Left ventricle myocardium superior (tissue), 1 donor: Measurements from ENCODE around the gene APOBEC3G. TPM values are rescaled to one million over a fixed set of nuclear protein-coding genes. Genes with fewer than 3 reads are reported as not detected.

Experiments used
- ATAC-seq: fragments of 200-7000 bp; cut with Tn5 transposase; one replicate; pipeline ENCODE4 v1.9.1; 2020; ENCODE audit warnings: mild to moderate bottlenecking, moderate library complexity
- DNase-seq: peaks from one replicate; pipeline ENCODE4 v3.0.0-alpha.2; 2020
- intact Hi-C: fragments of 100-400 bp; cut with micrococcal nuclease; formaldehyde crosslinking; loops from one replicate; pipeline ENCODE4 v1.11.0; 2022
- total RNA-seq: library from RNA; stranded (reverse); fragmentation: NEBNext Ultra II Directional; extraction: Animal tissue kit (Norgen Biotek cat#: 25700); gene quantifications from one replicate; pipeline ENCODE4 v1.2.1, GENCODE V29; 2021
- donor health status: DM: no; HTN: yes; CAD: no; lungs with severe emphysema.

Gene APOBEC3G
- total RNA-seq, 1 donor from 2014 or later, result 3.9 TPM

- DNase-seq, result peak; percentile 14
- intact Hi-C loops, result no loop called here
- no peak for ATAC-seq
These were observed 11.6 kb downstream of the APOBEC3G start for GRCh38 chr22:39088685-39089032.

GRCh38 chr22:39089928-39090327 is 12.9 kb downstream of the APOBEC3G start:
- ATAC-seq, result no peak
- peak; percentile 13 for DNase-seq
- intact Hi-C loops, result no loop called here

GRCh38 chr22:39090426-39091064 is 13.5 kb downstream of the APOBEC3G start:
- intact Hi-C loops, result no loop called here
- ATAC-seq (peak; percentile 22), DNase-seq (peak; percentile 47)

GRCh38 chr22:39091126-39092081 is 14.3 kb downstream of the APOBEC3G start:
- ATAC-seq (no peak), DNase-seq (peak; percentile 15)
- intact Hi-C loops, result no loop called here

GRCh38 chr22:39092111-39092862 is 15.2 kb downstream of the APOBEC3G start:
- ATAC-seq (no peak), DNase-seq (peak; percentile 15)
- intact Hi-C loops, result no loop called here

GRCh38 chr22:39094717-39095389 is 17.8 kb downstream of the APOBEC3G start:
- DNase-seq (peak; percentile 22), ATAC-seq (no peak)
- intact Hi-C loops, result no loop called here

GRCh38 chr22:39095971-39096370 is 18.9 kb downstream of the APOBEC3G start:
- DNase-seq (peak; percentile 7), ATAC-seq (no peak)
- intact Hi-C loops, result no loop called here

GRCh38 chr22:39097098-39098020 is 20.3 kb downstream of the APOBEC3G start, which contains the start of gene APOBEC3H:
TSS of gene APOBEC3H (plus strand) at chr22:39097244. CDS start at chr22:39100279, 3,035 bp downstream.
- ATAC-seq (peak; percentile 66), DNase-seq (peak; percentile 33)
- intact Hi-C loops, result no loop called here

- ATAC-seq, result no peak
These were observed 21.0 kb downstream of the APOBEC3G start for GRCh38 chr22:39098026-39098425.

GRCh38 chr22:39098576-39098975 is 21.5 kb downstream of the APOBEC3G start:
- intact Hi-C loops, result no loop called here
- DNase-seq (no peak), ATAC-seq (no peak)

More at GRCh38 chr22:39098026-39098425, 21.0 kb downstream of the APOBEC3G start:
- DNase-seq, result peak; percentile 12
- intact Hi-C loops, result no loop called here

- DNase-seq (no peak), ATAC-seq (no peak)
- intact Hi-C loops, result no loop called here
These were observed 24.2 kb downstream of the APOBEC3G start for GRCh38 chr22:39101226-39101625.

- DNase-seq (no peak), ATAC-seq (no peak)
- intact Hi-C loops, result no loop called here
These were observed 26.4 kb downstream of the APOBEC3G start for GRCh38 chr22:39103431-39103830.

GRCh38 chr22:39106326-39106725 is 29.3 kb downstream of the APOBEC3G start:
- intact Hi-C loops, result no loop called here
- ATAC-seq (no peak), DNase-seq (no peak)

GRCh38 chr22:39108487-39108886 is 31.4 kb downstream of the APOBEC3G start:
- intact Hi-C loops, result no loop called here
- DNase-seq (no peak), ATAC-seq (no peak)

- intact Hi-C loops, result no loop called here
- DNase-seq, result no peak
- ATAC-seq, result no peak
These were observed 32.3 kb downstream of the APOBEC3G start for GRCh38 chr22:39109361-39109760.

GRCh38 chr22:39110631-39111561 is 33.8 kb downstream of the APOBEC3G start:
- ATAC-seq (no peak), DNase-seq (no peak)
- intact Hi-C loops, result no loop called here

- intact Hi-C loops, result no loop called here
- DNase-seq, result no peak
- no peak for ATAC-seq
These were observed 37.0 kb downstream of the APOBEC3G start for GRCh38 chr22:39114112-39114511.
